ENCODE measurements around the gene ATF2.

Gene ATF2

DNA sequence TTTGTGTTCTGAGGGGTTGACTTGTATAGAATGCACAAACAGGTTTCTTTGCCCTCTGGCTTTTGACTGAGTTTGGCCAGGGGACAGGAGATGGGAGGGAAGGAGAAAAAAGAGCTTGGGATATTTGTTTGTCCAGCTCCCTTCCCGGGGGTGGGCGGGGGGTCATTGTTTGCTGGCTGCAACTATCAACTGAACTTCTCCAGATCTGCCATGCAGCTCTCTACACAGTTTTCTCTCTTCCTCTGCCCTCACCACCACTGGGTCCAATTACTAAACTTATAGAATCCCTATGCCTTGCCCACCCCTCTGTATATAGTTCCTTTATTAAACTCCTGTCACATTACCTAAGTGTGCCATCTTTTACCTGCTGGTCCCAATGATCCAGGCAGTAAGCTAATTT lies 130.1 kb downstream of the ATF2 start:
- H3K27me3 ChIP-seq (replicated peaks; ENCODE audit: control insufficient read depth, insufficient read depth, low read length): no peaks in the 10 kb centered on the region
- no peak overlapping the region for H3K4me3 ChIP-seq (replicated peaks; ENCODE audit: low read depth, low read length)
- H3K36me3 ChIP-seq (ENCODE audit: control insufficient read depth, insufficient read depth, low read length): no peaks in the 10 kb centered on the region
- no peak for DNase-seq (ENCODE audit: extremely low read depth, insufficient read length)
- TF ChIP-seq, protein P1, sequence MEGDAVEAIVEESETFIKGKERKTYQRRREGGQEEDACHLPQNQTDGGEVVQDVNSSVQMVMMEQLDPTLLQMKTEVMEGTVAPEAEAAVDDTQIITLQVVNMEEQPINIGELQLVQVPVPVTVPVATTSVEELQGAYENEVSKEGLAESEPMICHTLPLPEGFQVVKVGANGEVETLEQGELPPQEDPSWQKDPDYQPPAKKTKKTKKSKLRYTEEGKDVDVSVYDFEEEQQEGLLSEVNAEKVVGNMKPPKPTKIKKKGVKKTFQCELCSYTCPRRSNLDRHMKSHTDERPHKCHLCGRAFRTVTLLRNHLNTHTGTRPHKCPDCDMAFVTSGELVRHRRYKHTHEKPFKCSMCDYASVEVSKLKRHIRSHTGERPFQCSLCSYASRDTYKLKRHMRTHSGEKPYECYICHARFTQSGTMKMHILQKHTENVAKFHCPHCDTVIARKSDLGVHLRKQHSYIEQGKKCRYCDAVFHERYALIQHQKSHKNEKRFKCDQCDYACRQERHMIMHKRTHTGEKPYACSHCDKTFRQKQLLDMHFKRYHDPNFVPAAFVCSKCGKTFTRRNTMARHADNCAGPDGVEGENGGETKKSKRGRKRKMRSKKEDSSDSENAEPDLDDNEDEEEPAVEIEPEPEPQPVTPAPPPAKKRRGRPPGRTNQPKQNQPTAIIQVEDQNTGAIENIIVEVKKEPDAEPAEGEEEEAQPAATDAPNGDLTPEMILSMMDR (IDR thresholded peaks at IDR 0.05; ENCODE audit: insufficient read depth, low read length, poor library complexity, severe bottlenecking): no peak

DNA sequence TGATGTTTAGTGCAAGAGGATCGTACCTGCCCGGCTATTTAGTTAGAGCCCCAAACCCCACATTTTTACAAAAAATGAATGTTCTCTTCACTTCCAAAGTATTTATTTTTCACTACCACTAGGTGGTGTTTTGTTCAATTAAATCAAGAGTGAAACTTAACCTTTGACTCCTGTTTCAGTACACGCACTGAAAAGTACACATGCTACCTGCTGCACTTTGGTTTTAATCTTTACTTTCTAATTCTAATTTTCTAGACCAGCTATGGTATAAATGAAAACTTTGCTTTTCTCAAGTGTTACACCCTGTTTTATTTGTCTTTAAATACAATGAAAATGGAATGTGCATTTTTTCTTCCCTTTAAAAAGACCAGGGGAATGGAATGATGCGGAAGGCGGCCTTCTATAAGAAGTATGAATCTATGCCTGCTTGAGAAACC lies 131.4 kb downstream of the ATF2 start:
- H3K4me3 ChIP-seq (replicated peaks; ENCODE audit: low read depth, low read length): no peak overlapping the region
- DNase-seq (ENCODE audit: extremely low read depth, insufficient read length): peak; percentile 6
- H3K36me3 ChIP-seq (ENCODE audit: control insufficient read depth, insufficient read depth, low read length): no peaks in the 10 kb centered on the region
- H3K27me3 ChIP-seq (replicated peaks; ENCODE audit: control insufficient read depth, insufficient read depth, low read length): no peaks in the 10 kb centered on the region
- TF ChIP-seq, protein P1 (IDR thresholded peaks at IDR 0.05; ENCODE audit: insufficient read depth, low read length, poor library complexity, severe bottlenecking): peak; percentile 28

DNA sequence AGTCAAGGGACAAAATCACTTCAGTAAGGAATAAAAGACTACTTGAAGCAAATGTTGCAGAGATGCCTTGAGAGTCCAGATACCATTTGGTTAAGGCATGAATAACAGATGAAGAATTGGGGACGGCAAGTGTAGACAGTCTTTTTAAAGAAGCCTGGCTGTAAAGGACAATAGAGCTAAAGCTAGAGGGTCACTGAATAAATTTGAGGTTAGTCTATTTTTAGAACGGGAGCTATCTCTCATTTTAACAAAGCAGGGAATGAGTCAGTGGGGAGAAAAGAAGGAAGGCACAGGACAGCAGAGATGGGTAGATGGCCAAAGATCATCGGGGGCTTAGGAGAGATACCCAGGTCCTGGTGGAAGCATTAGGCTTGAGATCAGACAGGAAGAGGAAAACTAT lies 132.2 kb downstream of the ATF2 start:
- DNase-seq (ENCODE audit: extremely low read depth, insufficient read length): no peak
- TF ChIP-seq, protein P1 (IDR thresholded peaks at IDR 0.05; ENCODE audit: insufficient read depth, low read length, poor library complexity, severe bottlenecking): no peak
- no peaks in the 10 kb centered on the region for H3K36me3 ChIP-seq (ENCODE audit: control insufficient read depth, insufficient read depth, low read length)
- no peak overlapping the region for H3K4me3 ChIP-seq (replicated peaks; ENCODE audit: low read depth, low read length)
- H3K27me3 ChIP-seq (replicated peaks; ENCODE audit: control insufficient read depth, insufficient read depth, low read length): no peaks in the 10 kb centered on the region

DNA sequence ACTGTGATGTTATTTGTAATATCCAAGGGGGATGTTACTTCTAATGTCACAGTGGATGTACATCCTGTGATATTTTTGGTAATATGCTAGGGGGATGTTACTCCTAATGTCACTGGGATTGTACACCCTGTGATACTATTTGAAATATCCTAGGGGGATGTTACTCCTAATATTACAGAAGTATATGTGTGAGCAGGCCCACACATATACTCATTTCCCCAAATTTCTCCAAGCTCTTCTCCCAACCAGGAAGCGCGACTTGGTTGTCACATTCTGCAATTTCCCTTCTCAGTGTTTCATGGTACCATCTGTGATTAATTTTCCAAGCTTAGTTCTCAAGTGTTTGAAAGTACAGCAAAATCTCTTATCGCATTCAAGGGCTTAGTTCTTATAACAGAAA lies 133.3 kb downstream of the ATF2 start:
- DNase-seq (ENCODE audit: extremely low read depth, insufficient read length): no peak
- Histone ChIP-seq H3K4me3 (replicated peaks; ENCODE audit: low read depth, low read length) (no peak overlapping the region), H3K36me3 (ENCODE audit: control insufficient read depth, insufficient read depth, low read length) (no peaks in the 10 kb centered on the region), H3K27me3 (replicated peaks; ENCODE audit: control insufficient read depth, insufficient read depth, low read length) (no peaks in the 10 kb centered on the region)
- TF ChIP-seq, protein P1 (IDR thresholded peaks at IDR 0.05; ENCODE audit: insufficient read depth, low read length, poor library complexity, severe bottlenecking): no peak

DNA sequence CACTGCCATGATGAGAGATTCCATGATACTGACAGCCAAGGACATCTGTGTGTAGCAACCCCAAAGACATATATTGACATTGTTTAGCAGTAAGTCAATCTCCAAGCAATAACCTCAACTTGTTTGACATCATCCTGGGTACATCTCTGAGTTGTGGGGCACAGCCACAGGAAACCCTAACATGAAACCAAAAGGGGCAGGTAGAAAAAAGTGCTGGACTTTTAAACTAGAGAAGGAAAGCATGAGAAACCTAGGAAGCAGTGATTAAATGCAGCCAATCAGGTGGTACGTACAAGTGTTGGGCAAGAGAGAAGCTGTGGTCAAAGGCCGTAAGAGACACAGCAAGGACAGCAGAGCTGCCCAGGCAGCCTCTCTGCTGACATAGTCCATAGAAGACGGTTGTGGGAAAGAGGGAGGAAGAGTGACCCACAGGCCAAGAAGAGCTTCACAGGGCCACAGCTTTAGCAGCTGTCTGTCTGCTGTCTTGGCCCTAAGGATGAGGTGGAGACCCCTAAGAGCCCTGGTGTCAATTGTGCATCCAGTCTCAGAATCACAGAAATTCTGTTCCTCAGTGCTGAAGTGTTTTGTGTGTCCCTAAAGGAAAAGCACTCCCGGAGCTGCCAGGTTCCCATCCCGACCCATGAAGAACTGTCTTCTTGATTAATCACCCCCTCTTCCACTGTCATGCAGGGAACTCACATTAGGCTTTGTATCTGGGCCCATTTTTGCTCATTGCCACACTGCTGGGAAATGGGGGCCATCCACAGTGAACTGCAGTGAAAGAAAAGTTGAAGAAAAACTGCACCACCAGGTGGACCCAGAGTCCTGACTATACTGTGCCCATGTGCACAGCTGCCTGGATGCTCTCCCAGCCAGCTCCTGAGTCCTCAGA lies 137.4 kb downstream of the ATF2 start:
- no peak for DNase-seq (ENCODE audit: extremely low read depth, insufficient read length)
- H3K27me3 ChIP-seq (replicated peaks; ENCODE audit: control insufficient read depth, insufficient read depth, low read length): no peaks in the 10 kb centered on the region
- H3K36me3 ChIP-seq (ENCODE audit: control insufficient read depth, insufficient read depth, low read length): no peaks in the 10 kb centered on the region
- no peak overlapping the region for H3K4me3 ChIP-seq (replicated peaks; ENCODE audit: low read depth, low read length)
- TF ChIP-seq, protein P1 (IDR thresholded peaks at IDR 0.05; ENCODE audit: insufficient read depth, low read length, poor library complexity, severe bottlenecking): peak; percentile 45
